GM19238 (cell line): ENCODE data around the gene SERAC1.

Experiments used
- DNase-seq: peaks from one replicate; pipeline ENCODE4 v3.0.0; 2011; ENCODE audit warnings: low spot score; ENCODE audit not compliant: insufficient read length

SERAC1 gene

GRCh38 chr6:158060455-158061360, 107.4 kb downstream of the SERAC1 start:
- no peak for DNase-seq
